Fibroblast of lung (primary cell): ENCODE measurements around the gene RPP30.

Experiments used
- EZH2 ChIP-seq: IDR thresholded peaks from 2 replicates; pipeline ENCODE4 v1.5.1; 2012; ENCODE audit warnings: low read length, control low read depth, mild to moderate bottlenecking; ENCODE audit errors: missing control alignments
- TF ChIP-seq, protein P1 (sequence below), 2 donors: IDR thresholded peaks in 1 of 2; conservative IDR thresholded peaks in 1 of 2; 1 replicate in 1 of 2; 2 replicates in 1 of 2; pipeline ENCODE4 v1.5.1; 2011 to 2012; ENCODE audit warnings: low read length in 2 of 2, control low read depth in 1 of 2, inconsistent platforms in 1 of 2, low read depth in 1 of 2, mild to moderate bottlenecking in 1 of 2

GRCh38 chr10:90866050-90866598, 5.7 kb upstream of the RPP30 start:
- TF ChIP-seq, protein P1, sequence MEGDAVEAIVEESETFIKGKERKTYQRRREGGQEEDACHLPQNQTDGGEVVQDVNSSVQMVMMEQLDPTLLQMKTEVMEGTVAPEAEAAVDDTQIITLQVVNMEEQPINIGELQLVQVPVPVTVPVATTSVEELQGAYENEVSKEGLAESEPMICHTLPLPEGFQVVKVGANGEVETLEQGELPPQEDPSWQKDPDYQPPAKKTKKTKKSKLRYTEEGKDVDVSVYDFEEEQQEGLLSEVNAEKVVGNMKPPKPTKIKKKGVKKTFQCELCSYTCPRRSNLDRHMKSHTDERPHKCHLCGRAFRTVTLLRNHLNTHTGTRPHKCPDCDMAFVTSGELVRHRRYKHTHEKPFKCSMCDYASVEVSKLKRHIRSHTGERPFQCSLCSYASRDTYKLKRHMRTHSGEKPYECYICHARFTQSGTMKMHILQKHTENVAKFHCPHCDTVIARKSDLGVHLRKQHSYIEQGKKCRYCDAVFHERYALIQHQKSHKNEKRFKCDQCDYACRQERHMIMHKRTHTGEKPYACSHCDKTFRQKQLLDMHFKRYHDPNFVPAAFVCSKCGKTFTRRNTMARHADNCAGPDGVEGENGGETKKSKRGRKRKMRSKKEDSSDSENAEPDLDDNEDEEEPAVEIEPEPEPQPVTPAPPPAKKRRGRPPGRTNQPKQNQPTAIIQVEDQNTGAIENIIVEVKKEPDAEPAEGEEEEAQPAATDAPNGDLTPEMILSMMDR (conservative IDR thresholded peaks at IDR 0.05 in 1 of 2, IDR thresholded peaks at IDR 0.05 in 1 of 2; ENCODE audit: low read depth in 1 of 2, low read length in 2 of 2), result no peak
- TF ChIP-seq EZH2, result no peak
